Skin of body (tissue), 2 donors: Measurements from ENCODE around the gene DESI2. TPM values are rescaled to one million over a fixed set of nuclear protein-coding genes. Genes with fewer than 3 reads are reported as not detected.

ENCODE experiments used
- DNase-seq: peaks from one replicate; lab custom pipeline; 2025; lab: John Stamatoyannopoulos, UW
- total RNA-seq: library from RNA; depleted of rRNA; stranded (reverse); fragments of >200 nt; gene quantifications from one replicate; pipeline ENCODE4 v1.2.3, GENCODE V29; 2014

The DESI2 gene
- 43.4 TPM for total RNA-seq

- peak; percentile 99 for DNase-seq
Observed at GRCh38 chr1:244652623-244653438, at the start of gene DESI2. TSS of gene DESI2 (plus strand) at chr1:244653126. CDS start at chr1:244653314, 188 bp downstream.

GRCh38 chr1:244603498-244603897, 49.4 kb upstream of the DESI2 start:
- no peak for DNase-seq

- DNase-seq: no peak
Observed at GRCh38 chr1:244605835-244606370, 47.0 kb upstream of the DESI2 start.

- no peak for DNase-seq
Observed at GRCh38 chr1:244614113-244614836, 38.7 kb upstream of the DESI2 start.

GRCh38 chr1:244614879-244615278, 38.0 kb upstream of the DESI2 start:
- DNase-seq: no peak

GRCh38 chr1:244615301-244615700, 37.6 kb upstream of the DESI2 start:
- no peak for DNase-seq

- no peak for DNase-seq
Observed at GRCh38 chr1:244626709-244627108, 26.2 kb upstream of the DESI2 start.

GRCh38 chr1:244628789-244629188, 24.1 kb upstream of the DESI2 start:
- no peak for DNase-seq

GRCh38 chr1:244633140-244633539, 19.8 kb upstream of the DESI2 start:
- no peak for DNase-seq

GRCh38 chr1:244634546-244634945, 18.4 kb upstream of the DESI2 start:
- DNase-seq: no peak

GRCh38 chr1:244636488-244637259, 16.3 kb upstream of the DESI2 start:
- DNase-seq: no peak

GRCh38 chr1:244639561-244639960, 13.4 kb upstream of the DESI2 start:
- DNase-seq: no peak

- no peak for DNase-seq
Observed at GRCh38 chr1:244640917-244641316, 12.0 kb upstream of the DESI2 start.

- DNase-seq: no peak
Observed at GRCh38 chr1:244642526-244642925, 10.4 kb upstream of the DESI2 start.

- no peak for DNase-seq
Observed at GRCh38 chr1:244642988-244643387, 9.9 kb upstream of the DESI2 start.

- no peak for DNase-seq
Observed at GRCh38 chr1:244645414-244645813, 7.5 kb upstream of the DESI2 start.

- no peak for DNase-seq
Observed at GRCh38 chr1:244645890-244646289, 7.0 kb upstream of the DESI2 start.

GRCh38 chr1:244647819-244648218, 5.1 kb upstream of the DESI2 start:
- DNase-seq: no peak

GRCh38 chr1:244651956-244652622, 837 bp upstream of the DESI2 start:
- DNase-seq: peak; percentile 46

GRCh38 chr1:244653439-244654107, 647 bp downstream of the DESI2 start:
- DNase-seq: peak; percentile 7
